Parathyroid adenoma (tissue), 2 donors: ENCODE data around the gene KIZ.

Experiments
- H2AFZ ChIP-seq: fragments of 300-600 bp; sonication (generic); one replicate; pipeline ENCODE4 v1.7.0; 2017; ENCODE audit warnings: antibody characterized with exemption, mild to moderate bottlenecking
- H3K27ac ChIP-seq: fragments of 300-600 bp; sonication (generic); one replicate; pipeline ENCODE4 v1.7.0; 2017
- H3K27me3 ChIP-seq: fragments of 300-600 bp; sonication (generic); one replicate; pipeline ENCODE4 v1.7.0; 2017; ENCODE audit warnings: low read length; ENCODE audit not compliant: control insufficient read depth, insufficient read depth
- H3K36me3 ChIP-seq: fragments of 300-600 bp; sonication (generic); one replicate; pipeline ENCODE4 v1.7.0; 2017; ENCODE audit warnings: low read length; ENCODE audit not compliant: control insufficient read depth, insufficient read depth
- H3K4me1 ChIP-seq: fragments of 300-600 bp; sonication (generic); one replicate; pipeline ENCODE4 v1.7.0; 2017; ENCODE audit warnings: control low read depth
- H3K4me2 ChIP-seq: fragments of 300-600 bp; sonication (generic); one replicate; pipeline ENCODE4 v1.7.0; 2017; ENCODE audit warnings: low read length
- H3K4me3 ChIP-seq: fragments of 300-600 bp; sonication (generic); one replicate; pipeline ENCODE4 v1.7.0; 2017; ENCODE audit warnings: low read depth, low read length
- H3K79me2 ChIP-seq: fragments of 300-600 bp; sonication (generic); one replicate; pipeline ENCODE4 v1.7.0; 2017; ENCODE audit warnings: control low read depth
- H3K9ac ChIP-seq: fragments of 300-600 bp; sonication (generic); one replicate; pipeline ENCODE4 v1.7.0; 2017; ENCODE audit warnings: mild to moderate bottlenecking
- H3K9me3 ChIP-seq: fragments of 300-600 bp; sonication (generic); one replicate; pipeline ENCODE4 v1.7.0; 2017; ENCODE audit warnings: low read length; ENCODE audit not compliant: control insufficient read depth
- TF ChIP-seq, protein P1 (sequence below): fragments of 300-600 bp; sonication (generic); IDR thresholded peaks from one replicate; pipeline ENCODE4 v1.7.0; 2017; ENCODE audit warnings: antibody characterized with exemption, mild to moderate bottlenecking
- donor health status: primary hyperparathyroidism.

The KIZ gene

DNA sequence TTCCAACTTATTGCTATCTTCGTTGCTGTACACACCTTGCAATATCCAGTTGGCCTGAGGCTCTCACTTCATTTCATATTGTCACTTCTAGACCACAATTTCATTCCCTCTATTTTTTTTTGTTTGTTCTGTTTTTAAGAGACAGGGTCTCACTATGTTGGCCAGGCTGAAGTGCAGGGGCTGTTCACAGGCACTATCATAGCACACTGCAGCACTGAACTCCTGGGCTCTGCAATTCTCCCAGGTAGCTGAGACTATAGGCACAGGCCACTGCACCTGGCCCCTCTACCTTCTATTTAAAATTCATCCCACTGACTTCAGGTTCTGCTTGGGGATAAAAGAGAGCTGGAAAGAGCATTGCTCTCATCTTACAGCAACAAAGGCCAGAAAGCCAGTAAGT is 15.1 kb upstream of the KIZ start:
- H3K36me3 ChIP-seq, result no peaks in the 10 kb centered on the region
- H3K9me3 ChIP-seq, result no peaks in the 10 kb centered on the region
- no peak overlapping the region for H3K4me2 ChIP-seq
- H3K4me3 ChIP-seq, result no peak overlapping the region
- H3K79me2 ChIP-seq, result no peaks in the 10 kb centered on the region
- no peak overlapping the region for H3K9ac ChIP-seq
- no peaks in the 10 kb centered on the region for H3K4me1 ChIP-seq
- no peak overlapping the region for H2AFZ ChIP-seq
- H3K27ac ChIP-seq, result no peak overlapping the region
- H3K27me3 ChIP-seq, result peaks cover 2% of the 10 kb centered on the region
- TF ChIP-seq, protein P1, sequence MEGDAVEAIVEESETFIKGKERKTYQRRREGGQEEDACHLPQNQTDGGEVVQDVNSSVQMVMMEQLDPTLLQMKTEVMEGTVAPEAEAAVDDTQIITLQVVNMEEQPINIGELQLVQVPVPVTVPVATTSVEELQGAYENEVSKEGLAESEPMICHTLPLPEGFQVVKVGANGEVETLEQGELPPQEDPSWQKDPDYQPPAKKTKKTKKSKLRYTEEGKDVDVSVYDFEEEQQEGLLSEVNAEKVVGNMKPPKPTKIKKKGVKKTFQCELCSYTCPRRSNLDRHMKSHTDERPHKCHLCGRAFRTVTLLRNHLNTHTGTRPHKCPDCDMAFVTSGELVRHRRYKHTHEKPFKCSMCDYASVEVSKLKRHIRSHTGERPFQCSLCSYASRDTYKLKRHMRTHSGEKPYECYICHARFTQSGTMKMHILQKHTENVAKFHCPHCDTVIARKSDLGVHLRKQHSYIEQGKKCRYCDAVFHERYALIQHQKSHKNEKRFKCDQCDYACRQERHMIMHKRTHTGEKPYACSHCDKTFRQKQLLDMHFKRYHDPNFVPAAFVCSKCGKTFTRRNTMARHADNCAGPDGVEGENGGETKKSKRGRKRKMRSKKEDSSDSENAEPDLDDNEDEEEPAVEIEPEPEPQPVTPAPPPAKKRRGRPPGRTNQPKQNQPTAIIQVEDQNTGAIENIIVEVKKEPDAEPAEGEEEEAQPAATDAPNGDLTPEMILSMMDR, result no peak

GRCh38 chr20:21111416-21111815 is 14.5 kb upstream of the KIZ start:
- Histone ChIP-seq H3K27ac (no peak overlapping the region), H3K4me1 (no peaks in the 10 kb centered on the region), H3K4me2 (no peak overlapping the region), H3K27me3 (no peaks in the 10 kb centered on the region), H3K4me3 (no peak overlapping the region), H3K9ac (no peak overlapping the region), H3K36me3 (no peaks in the 10 kb centered on the region), H3K79me2 (no peaks in the 10 kb centered on the region), H2AFZ (no peak overlapping the region), H3K9me3 (no peaks in the 10 kb centered on the region)
- TF ChIP-seq, protein P1, result no peak

DNA sequence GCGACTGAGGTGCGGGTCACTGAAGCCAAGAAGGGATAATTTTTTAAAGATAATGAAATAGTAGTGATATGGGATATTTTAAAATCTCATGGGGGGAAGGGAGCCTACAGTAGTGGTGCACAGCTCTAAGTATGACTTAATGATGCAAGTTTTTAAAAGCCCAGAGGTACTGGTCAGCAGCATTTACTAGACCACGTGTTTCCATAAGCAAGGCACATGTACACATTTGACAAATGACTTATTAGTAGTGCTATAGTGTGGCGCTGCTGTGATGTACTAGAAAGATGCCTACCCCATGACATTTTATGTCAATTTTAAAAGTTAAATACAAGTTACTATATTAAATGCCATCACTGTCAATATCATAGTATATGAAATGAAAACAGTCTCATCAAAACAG is 12.2 kb upstream of the KIZ start:
- no peak overlapping the region for H3K4me3 ChIP-seq
- no peaks in the 10 kb centered on the region for H3K9me3 ChIP-seq
- H3K27ac ChIP-seq, result no peak overlapping the region
- no peaks in the 10 kb centered on the region for H3K36me3 ChIP-seq
- no peaks in the 10 kb centered on the region for H3K27me3 ChIP-seq
- H2AFZ ChIP-seq, result no peak overlapping the region
- H3K4me1 ChIP-seq, result no peaks in the 10 kb centered on the region
- H3K4me2 ChIP-seq, result no peak overlapping the region
- TF ChIP-seq, protein P1, result no peak
- no peak overlapping the region for H3K9ac ChIP-seq
- no peaks in the 10 kb centered on the region for H3K79me2 ChIP-seq

DNA sequence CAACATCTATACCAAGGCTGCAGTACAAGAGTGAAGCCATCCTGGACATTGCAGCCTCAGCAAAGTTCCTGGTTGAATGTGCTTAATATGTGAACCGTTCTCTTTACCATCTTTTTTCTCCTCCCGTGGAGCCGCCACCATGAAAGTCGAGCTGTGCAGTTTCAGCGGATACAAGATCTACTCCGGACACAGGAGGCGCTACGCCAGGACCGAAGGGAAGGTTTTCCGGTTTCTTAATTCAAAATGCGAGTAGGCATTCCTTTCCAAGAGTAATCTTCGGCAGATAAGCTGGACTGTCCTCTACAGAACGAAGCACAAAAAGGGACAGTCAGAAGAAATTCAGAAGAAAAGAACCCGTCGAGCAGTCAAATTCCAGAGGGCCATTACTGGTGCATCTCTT is 11.3 kb upstream of the KIZ start:
- TF ChIP-seq, protein P1, result no peak
- no peaks in the 10 kb centered on the region for H3K4me1 ChIP-seq
- H3K36me3 ChIP-seq, result no peaks in the 10 kb centered on the region
- H3K27ac ChIP-seq, result no peak overlapping the region
- H3K4me2 ChIP-seq, result no peak overlapping the region
- H2AFZ ChIP-seq, result no peak overlapping the region
- H3K9me3 ChIP-seq, result no peaks in the 10 kb centered on the region
- no peaks in the 10 kb centered on the region for H3K27me3 ChIP-seq
- H3K79me2 ChIP-seq, result no peaks in the 10 kb centered on the region
- H3K9ac ChIP-seq, result no peak overlapping the region
- no peak overlapping the region for H3K4me3 ChIP-seq

- H3K4me3 ChIP-seq, result no peak overlapping the region
- no peaks in the 10 kb centered on the region for H3K27me3 ChIP-seq
- no peaks in the 10 kb centered on the region for H3K4me1 ChIP-seq
- no peak overlapping the region for H3K4me2 ChIP-seq
- no peaks in the 10 kb centered on the region for H3K36me3 ChIP-seq
- no peak overlapping the region for H3K27ac ChIP-seq
- H3K9ac ChIP-seq, result no peak overlapping the region
- no peak overlapping the region for H2AFZ ChIP-seq
- H3K79me2 ChIP-seq, result no peaks in the 10 kb centered on the region
- H3K9me3 ChIP-seq, result no peaks in the 10 kb centered on the region
- TF ChIP-seq, protein P1, result no peak
Observed at GRCh38 chr20:21117521-21117920, 8.4 kb upstream of the KIZ start.
